GM15510 (cell line): ENCODE measurements around the gene PSMC5.

ENCODE experiments used
- POLR2A ChIP-seq: IDR thresholded peaks from 3 replicates; pipeline ENCODE4 v1.6.1; 2011; ENCODE audit warnings: borderline replicate concordance; ENCODE audit not compliant: insufficient read length; ENCODE audit errors: extremely low read depth

PSMC5 gene

DNA sequence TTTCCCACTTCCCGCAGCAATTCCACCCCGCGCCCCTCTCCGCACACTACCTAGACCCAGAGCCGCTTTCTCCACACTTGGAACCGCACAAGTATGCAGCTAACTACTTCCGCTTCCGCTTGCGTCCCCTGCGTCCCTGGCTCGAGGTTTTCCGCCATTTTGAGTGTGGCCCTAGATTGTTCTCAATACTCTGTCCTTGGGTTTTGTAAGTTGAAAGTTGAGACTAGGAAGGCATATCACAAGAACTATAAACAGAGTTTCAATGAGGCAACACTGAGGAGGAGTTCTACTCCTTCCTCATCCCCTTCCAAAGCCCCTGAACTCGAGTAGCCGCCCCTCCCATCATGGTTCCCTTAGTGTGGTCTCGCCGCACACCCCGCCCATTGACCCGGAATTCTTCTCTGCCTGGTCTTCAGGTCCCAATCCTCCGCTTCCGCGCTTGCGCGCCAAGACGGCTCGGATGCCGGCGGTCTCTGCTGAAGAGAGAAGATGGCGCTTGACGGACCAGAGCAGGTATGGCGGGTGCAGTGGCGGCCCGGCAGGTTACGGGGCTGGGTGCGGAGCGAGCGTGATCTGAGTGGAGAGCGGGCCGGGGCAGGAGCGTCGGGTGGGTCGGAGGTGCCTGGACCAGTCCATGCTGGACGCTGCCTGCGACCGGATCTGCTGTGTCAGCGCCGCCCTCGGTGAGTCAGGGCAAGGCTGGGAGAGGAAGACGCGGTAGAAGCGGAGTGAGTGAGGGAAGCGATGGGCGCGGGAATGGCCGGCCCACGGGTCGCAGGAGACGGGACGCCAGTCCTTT, at the start of gene PSMC5, which contains the start of gene FTSJ3:
Gene PSMC5 (plus strand): TSS at position 430 of the 799 bp plus-strand sequence. CDS start 60 bp downstream, at position 490.
Gene FTSJ3 (minus strand): TSS at position 662 of the 799 bp plus-strand sequence. CDS start 761 bp downstream, outside the sequence.
- TF ChIP-seq POLR2A: peak; percentile 86

- no peak for TF ChIP-seq POLR2A
Observed at GRCh38 chr17:63780507-63780906, 46.7 kb upstream of the PSMC5 start.

- TF ChIP-seq POLR2A: no peak
Observed at GRCh38 chr17:63780928-63781327, 46.3 kb upstream of the PSMC5 start.

DNA sequence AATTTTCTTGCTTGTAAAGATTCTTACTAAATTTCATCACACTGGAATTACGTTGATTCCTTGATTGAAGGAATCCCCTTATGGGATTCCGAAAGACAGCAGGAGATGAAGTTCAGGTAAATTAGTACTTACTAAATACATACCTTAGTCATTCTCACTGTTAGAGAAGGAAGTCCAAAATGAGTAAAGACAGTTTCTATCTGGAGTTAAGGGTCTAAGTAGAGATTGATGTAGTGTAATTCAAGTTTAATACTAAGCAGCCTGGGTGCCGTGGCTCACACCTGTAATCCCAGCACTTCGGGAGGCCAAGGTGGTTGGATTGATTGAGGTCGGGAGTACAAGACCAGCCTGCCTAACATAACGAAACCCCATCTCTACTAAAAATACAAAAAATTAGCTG, 43.7 kb upstream of the PSMC5 start:
- no peak for TF ChIP-seq POLR2A

DNA sequence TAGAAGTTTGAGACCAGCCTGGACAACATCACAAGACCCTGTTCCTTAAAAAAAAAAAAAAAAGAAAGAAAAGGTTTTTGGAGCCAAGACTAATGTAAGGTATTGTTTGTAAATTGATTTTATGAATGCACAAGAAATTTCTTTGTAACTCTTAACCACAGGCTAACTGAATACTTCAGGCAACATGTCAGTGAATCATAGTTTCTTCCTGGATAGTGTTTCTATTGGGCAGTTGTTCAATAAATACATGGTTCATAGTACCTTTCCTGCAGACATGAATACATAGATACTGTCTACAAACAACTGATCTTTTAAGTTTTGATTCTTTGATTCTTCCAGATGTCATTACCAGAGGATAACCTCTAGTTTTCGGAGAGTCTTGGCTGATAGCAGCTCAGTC, 41.7 kb upstream of the PSMC5 start:
- no peak for TF ChIP-seq POLR2A

DNA sequence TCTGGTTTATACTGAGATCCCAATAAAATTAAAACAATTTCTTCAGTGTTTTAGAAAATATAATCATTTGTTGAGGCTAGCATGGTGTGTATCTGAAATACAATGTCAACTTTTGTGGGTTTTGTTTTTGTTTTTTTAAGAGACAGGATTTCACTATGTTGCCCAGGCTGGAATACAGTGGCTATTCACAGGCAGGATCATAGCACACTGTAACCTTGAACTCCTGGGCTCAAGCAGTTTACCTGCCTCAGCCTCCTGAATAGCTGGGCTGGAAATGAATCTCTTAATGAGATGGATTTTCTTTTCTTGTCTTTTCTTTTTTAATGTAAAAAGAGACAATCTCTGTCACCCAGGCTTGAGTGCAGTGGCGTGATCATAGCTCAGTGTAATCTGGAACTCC, 41.1 kb upstream of the PSMC5 start:
- no peak for TF ChIP-seq POLR2A

- no peak for TF ChIP-seq POLR2A
Observed at GRCh38 chr17:63786971-63787711, 40.1 kb upstream of the PSMC5 start.

DNA sequence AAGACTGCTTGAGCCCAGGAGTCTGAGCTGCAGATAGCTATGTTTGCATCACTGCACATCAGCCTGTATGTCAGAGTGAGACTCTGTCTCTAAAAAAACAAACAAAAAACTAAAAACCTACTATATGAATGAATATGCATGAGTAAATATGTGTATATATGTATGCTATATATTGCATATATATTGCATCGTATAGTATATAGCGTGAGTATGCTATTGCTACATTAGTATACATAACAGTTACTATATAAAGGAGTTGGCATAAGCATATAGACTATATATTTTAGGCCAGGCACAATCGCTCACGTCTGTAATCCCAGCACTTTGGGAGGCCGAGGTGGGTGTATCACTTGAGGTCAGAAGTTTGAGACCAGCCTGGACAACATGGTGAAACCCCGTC, 37.2 kb upstream of the PSMC5 start:
- no peak for TF ChIP-seq POLR2A

GRCh38 chr17:63792055-63792729, 35.0 kb upstream of the PSMC5 start:
- no peak for TF ChIP-seq POLR2A

- no peak for TF ChIP-seq POLR2A
Observed at GRCh38 chr17:63798572-63799106, 28.6 kb upstream of the PSMC5 start.

DNA sequence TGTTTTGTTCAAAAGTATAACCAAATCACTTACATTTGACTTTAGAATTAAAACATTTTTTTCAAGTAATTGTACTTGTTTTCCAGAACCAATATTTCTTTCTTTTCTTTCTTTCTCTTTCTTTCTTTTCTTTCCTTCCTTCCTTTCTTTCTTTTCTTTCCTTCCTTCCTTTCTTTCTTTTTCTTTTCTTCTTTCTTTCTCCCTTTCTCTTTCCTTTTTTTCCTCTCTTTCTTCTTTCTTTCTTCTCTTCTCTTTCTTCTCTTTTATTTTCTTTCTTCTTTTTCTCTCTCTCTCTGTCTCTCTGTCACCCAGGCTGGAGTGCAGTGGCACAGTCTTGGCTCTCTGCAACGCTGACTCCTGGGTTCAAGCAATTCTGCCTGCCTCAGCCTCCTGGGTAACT, 26.4 kb upstream of the PSMC5 start:
- TF ChIP-seq POLR2A: no peak

DNA sequence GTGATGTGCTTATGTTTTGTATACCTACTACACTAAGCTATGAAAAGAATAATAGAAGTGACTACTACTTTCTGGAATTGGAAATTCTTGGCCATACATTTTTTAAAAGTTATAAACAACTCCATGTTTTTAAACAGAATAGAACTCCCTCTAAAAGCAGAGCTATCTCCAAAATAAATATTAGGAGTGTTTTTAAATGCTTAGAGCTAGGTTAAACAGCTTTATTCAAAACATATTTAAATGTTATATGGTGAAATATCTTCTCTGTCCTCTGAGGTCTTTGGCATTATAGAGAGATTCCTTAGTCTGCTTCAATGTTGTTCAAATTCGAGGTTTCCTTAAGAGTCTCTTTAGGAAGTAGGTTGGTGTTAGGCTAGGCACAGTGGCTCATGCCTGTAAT, 22.9 kb upstream of the PSMC5 start:
- TF ChIP-seq POLR2A: no peak

DNA sequence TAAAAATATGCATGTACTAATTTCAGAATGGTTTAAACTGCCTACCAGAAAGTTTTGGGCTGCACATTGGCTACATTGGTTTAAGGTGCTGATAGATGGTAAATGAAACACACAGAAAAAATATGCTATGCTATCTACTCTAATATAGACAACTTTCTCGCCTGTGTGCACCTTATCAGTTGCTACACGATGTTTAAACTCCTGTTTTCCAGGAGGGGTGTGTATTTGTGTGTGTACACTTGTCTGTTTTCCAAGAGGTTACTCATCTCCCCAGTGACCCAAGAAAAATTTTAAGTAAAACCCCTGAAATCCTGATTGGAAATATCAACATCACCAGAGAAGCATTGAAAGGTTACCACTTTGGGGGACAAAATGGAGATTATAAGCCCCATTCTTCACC, 21.6 kb upstream of the PSMC5 start:
- no peak for TF ChIP-seq POLR2A

DNA sequence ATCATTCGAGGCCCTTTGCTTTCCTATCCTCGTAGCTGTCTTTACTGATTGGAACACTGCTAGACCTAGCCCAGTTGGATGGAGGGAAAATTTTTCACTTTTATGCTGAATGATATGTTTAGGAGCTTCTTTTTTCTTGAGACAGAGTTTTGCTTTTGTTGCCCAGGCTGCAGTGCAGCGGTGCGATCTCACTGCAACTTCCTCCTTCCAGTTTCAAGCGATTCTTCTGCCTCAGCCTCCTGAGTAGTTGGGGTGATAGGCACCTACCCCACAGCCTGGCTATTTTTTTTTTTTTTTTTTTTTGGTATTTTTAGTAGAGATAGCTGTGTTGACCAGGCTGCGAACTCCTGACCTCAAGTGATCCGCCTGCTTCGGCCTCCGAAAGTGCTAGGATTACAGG, 17.3 kb upstream of the PSMC5 start:
- TF ChIP-seq POLR2A: no peak

DNA sequence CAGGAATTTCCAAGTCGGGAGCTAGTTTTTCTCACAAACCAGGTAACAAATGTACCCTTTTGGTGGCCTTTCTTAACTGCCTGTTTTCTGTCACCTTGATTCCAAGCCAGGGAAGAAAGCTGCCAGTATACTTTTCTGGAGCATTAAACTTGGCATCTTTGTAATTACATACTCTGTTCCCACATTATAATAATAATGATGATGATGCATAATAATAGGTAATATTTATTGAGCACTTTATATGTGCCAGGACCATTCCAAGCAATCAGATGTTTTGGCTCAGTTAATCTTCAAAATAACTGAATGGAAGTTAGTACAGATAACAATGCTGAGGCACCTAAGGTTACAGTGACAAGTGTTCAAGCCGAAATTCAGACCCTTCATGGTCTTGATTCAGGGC, 11.1 kb upstream of the PSMC5 start:
- TF ChIP-seq POLR2A: no peak
